NOMO-1 (cell line): ENCODE results near the gene CLDND2.
"Not testable (repeated sequence)": the region's sequence is repeated elsewhere in the genome, so short reads cannot be mapped to it uniquely, and the experiment has no call there.

Experiments used
- DNase-seq, 2 experiments: peaks; one replicate each; lab custom pipeline; 2025; ENCODE audit not compliant: unreplicated experiment in 2 of 2; lab: John Stamatoyannopoulos, UW

CLDND2 gene, protein sequence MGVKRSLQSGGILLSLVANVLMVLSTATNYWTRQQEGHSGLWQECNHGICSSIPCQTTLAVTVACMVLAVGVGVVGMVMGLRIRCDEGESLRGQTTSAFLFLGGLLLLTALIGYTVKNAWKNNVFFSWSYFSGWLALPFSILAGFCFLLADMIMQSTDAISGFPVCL

DNA sequence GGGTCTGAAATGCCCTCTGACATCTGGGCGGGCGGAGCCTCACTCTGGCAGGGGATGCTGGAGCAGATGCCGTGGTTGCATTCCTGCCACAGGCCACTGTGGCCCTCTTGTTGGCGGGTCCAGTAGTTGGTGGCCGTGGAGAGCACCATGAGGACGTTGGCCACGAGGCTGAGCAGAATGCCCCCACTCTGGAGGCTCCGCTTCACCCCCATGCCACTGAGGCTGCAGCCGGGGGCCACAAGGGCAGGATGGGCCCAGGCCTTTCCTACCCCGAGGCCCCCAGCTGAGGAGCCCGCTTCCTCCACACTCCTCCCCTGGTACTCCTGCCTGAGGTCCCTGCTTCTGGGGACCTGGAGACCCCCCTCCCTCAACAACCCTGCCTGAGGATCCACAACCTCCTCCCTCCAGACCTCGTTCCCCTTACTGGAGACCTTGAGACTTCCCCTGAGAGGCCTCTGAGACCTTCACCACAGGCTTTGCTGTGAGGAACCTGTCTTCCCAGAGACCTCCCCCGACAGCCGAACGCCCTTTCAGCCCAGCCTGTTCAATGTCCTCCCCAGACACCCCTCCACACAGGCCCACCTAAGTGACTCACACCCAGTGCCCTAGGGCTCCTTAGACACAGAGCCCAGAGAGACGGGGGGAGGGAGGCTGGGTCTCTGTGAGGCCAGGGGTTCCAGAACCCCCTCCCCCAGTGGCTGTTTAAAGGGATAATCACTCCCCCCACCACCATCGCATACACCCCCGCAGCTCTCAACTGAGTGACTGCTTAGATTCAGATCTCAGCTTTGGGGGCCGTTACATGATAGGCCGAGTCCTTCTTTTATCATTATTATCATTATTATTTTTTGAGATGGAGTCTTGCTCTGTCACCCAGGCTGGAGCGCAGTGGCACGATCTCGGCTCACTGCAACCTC, at the start of gene CLDND2:
Gene CLDND2, minus strand, starts transcription at position 638 of the 917 bp plus-strand sequence. Its CDS starts 426 bp downstream, at position 212.
- peak; percentile 44 to 45 for DNase-seq

DNA sequence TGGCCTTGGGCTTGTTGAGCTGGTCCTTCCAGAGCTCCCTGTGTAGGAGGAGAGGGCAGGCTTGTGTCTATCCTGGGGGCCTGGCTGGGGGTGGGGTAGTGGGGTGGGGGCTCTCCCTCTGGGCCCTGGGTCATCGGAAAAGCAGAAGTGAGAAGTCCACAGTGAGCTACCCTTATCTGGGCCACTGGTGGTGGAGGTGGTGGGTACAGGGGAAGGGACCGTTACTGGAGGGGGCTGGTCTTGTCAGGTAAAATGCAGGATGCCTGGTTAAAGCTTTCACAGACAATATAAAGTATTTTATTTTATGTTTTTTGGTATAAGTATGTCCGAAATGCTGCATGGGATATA, 49.0 kb upstream of the CLDND2 start:
- DNase-seq: peak in 1 of 2 experiments; percentile 42

- DNase-seq: peak; percentile 91 to 92
Measured at GRCh38 chr19:51417107-51417809, 48.5 kb upstream of the CLDND2 start, which contains the start of gene SIGLEC10. TSS of gene SIGLEC10 (minus strand) at chr19:51417642. CDS start at chr19:51417581, 61 bp downstream.

- DNase-seq: not testable (repeated sequence)
Measured at GRCh38 chr19:51416422-51416821, 47.6 kb upstream of the CLDND2 start.

- DNase-seq: no peak
Measured at GRCh38 chr19:51415187-51415586, 46.4 kb upstream of the CLDND2 start.

- DNase-seq: no peak
Measured at GRCh38 chr19:51410950-51411748, 42.3 kb upstream of the CLDND2 start.

DNA sequence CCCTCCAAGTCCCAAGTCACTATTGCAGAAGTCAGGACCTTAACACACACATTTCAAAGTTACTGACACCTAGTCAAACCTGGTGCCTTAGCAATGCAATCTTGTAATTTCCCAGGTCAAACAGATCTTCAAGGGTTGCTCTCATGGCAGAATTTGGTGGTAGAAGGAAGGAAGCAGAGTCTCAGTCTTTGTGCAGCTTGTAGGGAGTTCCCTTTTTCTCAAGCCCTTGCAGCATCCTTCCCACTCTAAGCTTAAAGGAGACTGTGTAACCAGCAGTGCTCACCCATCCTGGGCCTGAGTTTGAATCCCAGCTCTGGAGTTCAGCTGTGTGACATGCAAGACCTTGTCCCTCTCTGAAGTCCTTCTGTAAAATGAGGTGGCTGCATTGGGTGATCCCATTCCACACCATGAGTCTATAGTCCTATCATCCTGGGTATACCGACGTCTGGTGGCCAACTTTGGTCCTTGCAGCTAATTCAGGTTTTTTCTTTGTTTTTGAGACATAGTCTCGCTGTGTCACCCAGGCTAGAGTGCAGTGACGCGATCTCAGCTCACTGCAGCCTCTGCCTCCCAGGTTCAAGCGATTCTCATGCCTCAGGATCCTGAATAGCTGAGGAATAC, 38.8 kb upstream of the CLDND2 start:
- peak; percentile 82 to 87 for DNase-seq

GRCh38 chr19:51402117-51402516, 33.3 kb upstream of the CLDND2 start:
- no peak for DNase-seq

DNA sequence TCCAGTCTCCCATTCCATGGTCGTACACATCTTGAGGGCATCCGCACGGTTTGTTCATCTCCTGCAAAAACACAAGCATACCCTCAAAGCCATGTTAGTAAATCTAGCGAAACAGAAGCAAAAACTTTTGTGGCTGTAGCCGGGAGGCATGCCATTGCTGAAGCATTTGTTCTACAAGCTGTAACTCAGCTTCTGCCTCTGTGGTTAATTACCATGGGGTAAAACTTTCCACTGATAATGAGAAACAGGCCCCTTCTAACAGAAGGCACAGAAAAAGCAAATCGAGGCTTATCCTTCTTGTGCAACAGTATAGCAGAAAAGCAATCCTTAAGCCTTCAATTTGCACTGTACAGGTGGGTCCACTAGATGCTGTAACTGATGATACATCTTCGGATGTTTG, 31.1 kb upstream of the CLDND2 start:
- DNase-seq: not testable (repeated sequence)

DNA sequence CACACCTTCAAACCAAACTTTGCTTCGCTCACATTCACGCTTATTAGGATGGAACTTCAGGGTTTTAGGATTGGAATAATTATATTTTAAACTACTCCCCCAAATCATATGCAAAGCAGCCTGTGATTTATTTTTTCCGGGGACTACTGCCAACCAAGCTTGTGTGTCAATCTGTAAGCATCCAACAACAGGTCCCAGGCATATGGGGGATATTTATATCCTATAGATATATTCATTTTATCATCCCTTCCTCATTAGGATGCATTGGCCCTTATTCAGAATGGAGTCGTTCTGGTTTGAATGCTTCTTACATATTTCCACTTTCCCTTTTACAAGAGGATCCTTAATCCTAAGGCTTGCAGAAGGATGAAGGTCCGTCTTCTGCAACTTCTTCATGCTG, 30.4 kb upstream of the CLDND2 start:
- no peak for DNase-seq

GRCh38 chr19:51398096-51398704, 29.4 kb upstream of the CLDND2 start:
- peak; percentile 8 to 55 for DNase-seq

DNA sequence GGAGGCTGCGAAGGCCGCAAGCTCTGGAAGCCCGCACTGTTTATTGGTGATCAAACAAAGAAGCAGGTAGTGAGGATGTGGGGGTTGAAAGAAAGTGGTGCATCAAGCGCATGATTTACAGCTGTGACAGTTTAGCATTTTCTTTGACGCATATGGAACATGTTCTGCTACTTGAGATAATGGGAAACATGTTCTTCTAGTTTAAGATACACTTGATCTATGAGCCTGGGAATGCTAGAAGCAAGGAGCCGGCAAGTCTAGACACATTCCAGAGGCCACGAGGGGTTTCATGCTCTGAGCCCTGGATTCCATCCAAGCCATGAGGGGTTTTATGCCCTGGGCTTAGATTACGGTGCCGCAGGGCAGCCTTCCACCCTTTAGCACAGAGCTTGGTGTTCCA, 28.6 kb upstream of the CLDND2 start:
- not testable (repeated sequence) for DNase-seq

- no peak for DNase-seq
Measured at GRCh38 chr19:51396175-51396574, 27.4 kb upstream of the CLDND2 start.

- DNase-seq: peak; percentile 99
Measured at GRCh38 chr19:51394050-51394836, 25.4 kb upstream of the CLDND2 start.

DNA sequence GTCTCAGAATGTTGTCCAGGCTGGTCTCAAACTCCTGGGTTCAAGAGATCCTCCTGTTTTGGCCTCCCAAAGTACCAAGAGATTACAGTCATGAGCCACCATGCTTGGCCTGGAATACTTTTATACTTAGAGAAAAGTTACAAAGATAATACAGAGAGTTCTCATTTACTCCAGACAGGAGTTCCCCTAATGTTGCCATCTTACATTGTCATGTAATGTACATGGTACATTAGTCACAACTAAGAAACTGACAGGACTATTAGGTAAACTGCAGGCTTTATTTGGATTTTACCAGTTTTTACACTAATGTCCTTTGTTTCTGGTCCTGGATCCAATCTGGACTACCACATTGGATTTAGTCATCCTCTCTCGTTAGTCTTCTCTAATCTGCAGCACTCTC, 23.9 kb upstream of the CLDND2 start:
- DNase-seq: no peak

DNA sequence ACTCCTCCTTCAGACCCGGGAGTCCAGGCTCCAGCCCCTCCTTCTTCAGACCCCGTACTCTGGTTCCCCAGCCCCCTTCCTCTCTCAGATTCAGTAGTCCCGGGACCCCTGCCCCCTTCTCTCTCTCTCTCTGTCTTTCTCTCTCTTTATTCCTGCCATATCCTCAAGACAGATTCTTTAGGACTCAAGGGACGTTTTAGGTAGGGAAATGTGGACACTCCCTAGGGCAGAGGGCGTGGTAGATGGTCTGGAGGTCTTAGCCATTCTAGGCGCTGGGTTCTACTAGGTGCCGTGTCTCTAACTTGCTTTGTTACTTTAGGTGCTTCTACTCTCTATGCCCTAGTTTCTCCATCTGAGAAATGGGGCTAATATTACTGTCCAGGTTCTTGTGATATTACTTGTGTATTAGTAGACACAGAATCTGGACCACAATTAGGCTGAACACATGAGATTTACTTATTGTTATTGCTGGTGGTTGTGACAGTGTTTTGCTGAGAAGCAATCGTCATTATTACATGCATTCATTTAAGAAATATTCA, 22.3 kb upstream of the CLDND2 start:
- no peak for DNase-seq

GRCh38 chr19:51389143-51389542, 20.3 kb upstream of the CLDND2 start:
- DNase-seq: no peak

DNA sequence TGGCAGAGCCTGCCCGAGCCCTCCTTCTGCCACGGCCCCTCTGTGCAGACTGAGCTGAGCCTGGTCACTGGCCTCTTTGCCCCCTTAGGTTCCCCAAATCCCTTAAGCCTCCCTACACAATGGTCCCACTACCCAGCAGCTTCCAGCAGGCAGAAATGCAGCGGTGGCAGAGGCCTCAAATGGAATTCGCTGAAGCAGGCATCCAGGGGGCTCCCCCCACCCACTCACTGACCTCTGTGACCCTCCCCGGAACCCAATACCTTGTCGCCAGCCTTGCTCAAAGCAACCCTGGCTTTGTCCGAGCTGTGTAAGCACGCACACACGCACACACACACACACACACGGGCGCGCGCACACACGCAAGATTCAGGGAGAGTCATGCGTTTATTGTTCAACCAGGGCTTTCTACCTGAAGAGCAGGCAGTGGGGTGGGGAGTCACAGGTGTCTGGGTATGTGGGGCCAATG, 19.2 kb upstream of the CLDND2 start, which contains the start of gene LIM2:
Gene LIM2, minus strand, starts transcription at position 51 of the 466 bp plus-strand sequence. CDS start 531 bp downstream, outside the sequence.
- no peak for DNase-seq
